ENCODE measurements around the gene ACCSL. TPM values are rescaled to one million over a fixed set of nuclear protein-coding genes. Genes with fewer than 3 reads are reported as not detected.

ACCSL gene
- total RNA-seq (2014; rRNA removed) (not detected in 2 replicates), Bru-seq, nascent RNA (not detected), BruChase-seq, experiment 1, labeled RNA remaining after a 6-hour chase (percentile 6 among the genes with signal in this experiment), BruChase-seq, experiment 2, labeled RNA remaining after a 2-hour chase (percentile 9 among the genes with signal in this experiment)
- long read RNA-seq: 0 reads

DNA sequence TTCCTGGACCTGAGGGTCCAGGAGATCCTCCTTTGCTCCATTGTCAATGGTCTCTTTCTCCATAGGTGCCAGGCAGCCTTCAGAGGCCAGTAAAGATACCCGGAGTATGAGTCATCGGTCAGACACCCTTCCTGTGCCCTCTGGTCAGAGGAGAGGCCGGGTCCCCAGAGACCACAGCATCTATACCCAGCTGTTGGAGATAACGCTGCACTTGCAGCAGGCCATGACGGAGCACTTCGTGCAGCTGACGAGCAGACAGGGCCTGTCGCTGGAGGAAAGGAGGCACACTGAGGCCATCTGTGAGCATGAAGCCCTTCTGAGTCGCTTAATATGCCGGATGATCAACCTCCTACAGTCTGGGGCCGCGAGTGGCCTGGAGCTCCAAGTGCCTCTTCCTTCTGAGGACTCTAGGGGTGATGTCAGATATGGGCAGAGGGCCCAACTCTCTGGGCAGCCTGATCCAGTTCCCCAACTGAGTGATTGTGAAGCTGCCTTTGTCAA, at the start of gene ACCSL:
ACCSL (plus strand) TSS at position 51 of the 501 bp plus-strand sequence; CDS start at position 107, 56 bp downstream.
- intact Hi-C loops (cut with micrococcal nuclease): no loop called here

DNA sequence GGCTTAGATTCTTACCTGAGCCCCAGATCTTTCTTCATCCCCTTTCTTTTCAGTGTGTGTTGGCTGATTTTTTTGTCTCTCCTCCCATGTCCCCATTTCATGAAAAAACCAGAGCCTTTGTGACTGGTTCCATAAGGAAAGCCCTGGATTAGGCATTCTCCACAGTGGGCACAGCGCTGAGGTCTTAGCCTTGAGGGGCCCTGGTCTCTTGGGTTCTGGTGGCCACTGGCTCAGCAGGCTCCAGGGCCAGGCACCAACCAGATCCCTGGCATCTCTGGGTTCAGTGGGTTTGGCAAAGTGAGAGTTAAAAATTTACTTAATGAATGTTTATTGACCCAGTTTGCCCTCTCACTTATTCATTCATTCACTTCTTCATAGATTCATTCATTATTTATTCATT, 49.5 kb upstream of the ACCSL start:
- no peak for ATAC-seq
- H3K9me2 ChIP-seq (replicated peaks; ENCODE audit: low read length): no peaks in the 10 kb centered on the region
- H4K20me1 ChIP-seq (ENCODE audit: low read length): no peaks in the 10 kb centered on the region
- no TSS peak for BruUV-seq (replicated peaks)
- H3K4me2 ChIP-seq (ENCODE audit: low read length): no peak overlapping the region
- no peak overlapping the region for H3K4me3 ChIP-seq (ENCODE audit: low read length)
- CTCF ChIA-PET: no interaction called here
- no peak overlapping the region for H3K27ac ChIP-seq (ENCODE audit: low read length)
- DNase-seq: no peak
- POLR2A ChIA-PET (ENCODE audit: unreplicated experiment): no interaction called here
- no peaks in the 10 kb centered on the region for H3K79me2 ChIP-seq (ENCODE audit: low read length)
- H3K4me1 ChIP-seq (ENCODE audit: insufficient read depth, low read length): no peaks in the 10 kb centered on the region
- peaks cover 9% of the 10 kb centered on the region for H3K27me3 ChIP-seq (ENCODE audit: low read length)
- H3K9ac ChIP-seq (ENCODE audit: low read length): no peak overlapping the region
- TF ChIP-seq EZH2 (IDR thresholded peaks at IDR 0.05; ENCODE audit: low read length, unreplicated experiment): no peak
- TF ChIP-seq EZH2phosphoT487 (IDR thresholded peaks at IDR 0.05; ENCODE audit: borderline replicate concordance, low read length): no peak
- TF ChIP-seq, protein P1, sequence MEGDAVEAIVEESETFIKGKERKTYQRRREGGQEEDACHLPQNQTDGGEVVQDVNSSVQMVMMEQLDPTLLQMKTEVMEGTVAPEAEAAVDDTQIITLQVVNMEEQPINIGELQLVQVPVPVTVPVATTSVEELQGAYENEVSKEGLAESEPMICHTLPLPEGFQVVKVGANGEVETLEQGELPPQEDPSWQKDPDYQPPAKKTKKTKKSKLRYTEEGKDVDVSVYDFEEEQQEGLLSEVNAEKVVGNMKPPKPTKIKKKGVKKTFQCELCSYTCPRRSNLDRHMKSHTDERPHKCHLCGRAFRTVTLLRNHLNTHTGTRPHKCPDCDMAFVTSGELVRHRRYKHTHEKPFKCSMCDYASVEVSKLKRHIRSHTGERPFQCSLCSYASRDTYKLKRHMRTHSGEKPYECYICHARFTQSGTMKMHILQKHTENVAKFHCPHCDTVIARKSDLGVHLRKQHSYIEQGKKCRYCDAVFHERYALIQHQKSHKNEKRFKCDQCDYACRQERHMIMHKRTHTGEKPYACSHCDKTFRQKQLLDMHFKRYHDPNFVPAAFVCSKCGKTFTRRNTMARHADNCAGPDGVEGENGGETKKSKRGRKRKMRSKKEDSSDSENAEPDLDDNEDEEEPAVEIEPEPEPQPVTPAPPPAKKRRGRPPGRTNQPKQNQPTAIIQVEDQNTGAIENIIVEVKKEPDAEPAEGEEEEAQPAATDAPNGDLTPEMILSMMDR (conservative IDR thresholded peaks at IDR 0.05; ENCODE audit: low read depth, low read length): no peak
- no peaks in the 10 kb centered on the region for H3K9me3 ChIP-seq (ENCODE audit: low read length)
- no peaks in the 10 kb centered on the region for H3K36me3 ChIP-seq (ENCODE audit: low read depth, low read length)
- H3F3A ChIP-seq (ENCODE audit: low read length, unreplicated experiment): no peaks in the 10 kb centered on the region
- H2AFZ ChIP-seq (ENCODE audit: low read length): no peak overlapping the region
- intact Hi-C loops (cut with micrococcal nuclease): no loop called here

More for the DNA sequence above, at the start of gene ACCSL:
- no peak within 1 kb of the TSS for H3K4me2 ChIP-seq (ENCODE audit: low read length)
- no TSS peak for BruUV-seq (replicated peaks)
- DNase-seq: no peak
- no peak within 1 kb of the TSS for H3K9ac ChIP-seq (ENCODE audit: low read length)
- H3K9me2 ChIP-seq (replicated peaks; ENCODE audit: low read length): no peaks in the 10 kb centered on the region
- H3K27me3 ChIP-seq (ENCODE audit: low read length): no peaks in the 10 kb centered on the region
- TF ChIP-seq, protein P1 (conservative IDR thresholded peaks at IDR 0.05; ENCODE audit: low read depth, low read length): no peak
- no peak for TF ChIP-seq EZH2 (IDR thresholded peaks at IDR 0.05; ENCODE audit: low read length, unreplicated experiment)
- TF ChIP-seq EZH2phosphoT487 (IDR thresholded peaks at IDR 0.05; ENCODE audit: borderline replicate concordance, low read length): no peak
- H3K79me2 ChIP-seq (ENCODE audit: low read length): no peaks in the 10 kb centered on the region
- H3F3A ChIP-seq (ENCODE audit: low read length, unreplicated experiment): no peaks in the 10 kb centered on the region
- ChIA-PET CTCF (no interaction called here), POLR2A (ENCODE audit: unreplicated experiment) (no interaction called here)
- no peak for ATAC-seq
- H2AFZ ChIP-seq (ENCODE audit: low read length): no peak within 1 kb of the TSS
- no peaks in the 10 kb centered on the region for H4K20me1 ChIP-seq (ENCODE audit: low read length)
- no peaks in the 10 kb centered on the region for H3K9me3 ChIP-seq (ENCODE audit: low read length)
- H3K4me1 ChIP-seq (ENCODE audit: insufficient read depth, low read length): no peaks in the 10 kb centered on the region
- no peak within 1 kb of the TSS for H3K27ac ChIP-seq (ENCODE audit: low read length)
- H3K36me3 ChIP-seq (ENCODE audit: low read depth, low read length): no peaks in the 10 kb centered on the region
- no peak within 1 kb of the TSS for H3K4me3 ChIP-seq (ENCODE audit: low read length)

DNA sequence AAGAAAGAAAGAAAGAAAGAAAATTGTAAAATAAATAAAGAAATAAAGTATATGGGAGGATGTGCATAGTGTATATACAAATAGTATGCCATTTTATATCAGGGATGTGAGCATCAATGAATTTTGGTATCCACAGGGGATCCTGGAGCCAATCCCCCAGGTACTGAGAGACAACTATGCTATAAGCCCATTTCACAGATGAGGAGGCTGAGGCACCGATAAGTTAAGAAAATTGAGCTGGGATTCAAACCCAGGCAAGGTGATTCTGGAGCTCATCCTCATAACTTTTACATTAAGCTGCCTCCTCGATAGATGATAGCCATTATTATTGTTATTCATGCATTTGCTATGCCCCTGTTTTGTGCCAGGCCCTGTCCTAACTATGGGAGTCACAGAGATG, 47.0 kb upstream of the ACCSL start:
- CTCF ChIA-PET: no interaction called here

More for the DNA sequence above, 47.0 kb upstream of the ACCSL start:
- Histone ChIP-seq H3K9me3 (ENCODE audit: low read length) (no peaks in the 10 kb centered on the region), H3K27ac (ENCODE audit: low read length) (no peak overlapping the region), H3K4me3 (ENCODE audit: low read length) (no peak overlapping the region), H4K20me1 (ENCODE audit: low read length) (no peaks in the 10 kb centered on the region), H3K27me3 (ENCODE audit: low read length) (peaks cover 9% of the 10 kb centered on the region), H3K36me3 (ENCODE audit: low read depth, low read length) (no peaks in the 10 kb centered on the region), H3K79me2 (ENCODE audit: low read length) (no peaks in the 10 kb centered on the region), H3F3A (ENCODE audit: low read length, unreplicated experiment) (no peaks in the 10 kb centered on the region), H3K9ac (ENCODE audit: low read length) (no peak overlapping the region), H3K4me1 (ENCODE audit: insufficient read depth, low read length) (no peaks in the 10 kb centered on the region), H3K4me2 (ENCODE audit: low read length) (no peak overlapping the region), H2AFZ (ENCODE audit: low read length) (no peak overlapping the region), H3K9me2 (replicated peaks; ENCODE audit: low read length) (no peaks in the 10 kb centered on the region)
- POLR2A ChIA-PET (ENCODE audit: unreplicated experiment): no interaction called here
- no TSS peak for BruUV-seq (replicated peaks)
- TF ChIP-seq EZH2phosphoT487 (IDR thresholded peaks at IDR 0.05; ENCODE audit: borderline replicate concordance, low read length) (no peak), EZH2 (IDR thresholded peaks at IDR 0.05; ENCODE audit: low read length, unreplicated experiment) (no peak)
- TF ChIP-seq, protein P1 (conservative IDR thresholded peaks at IDR 0.05; ENCODE audit: low read depth, low read length): no peak
- intact Hi-C loops (cut with micrococcal nuclease): no loop called here
- DNase-seq (no peak), ATAC-seq (no peak)
